Measurements from ENCODE around the gene NCLN. TPM values are rescaled to one million over a fixed set of nuclear protein-coding genes. Genes with fewer than 3 reads are reported as not detected.
"Not testable (repeated sequence)": the region's sequence is repeated elsewhere in the genome, so short reads cannot be mapped to it uniquely, and the experiment has no call there.

NCLN gene
- polyA plus RNA-seq, 12 donors: 17.7 to 44.3 (median 24.3) TPM; not detected in 1

DNA sequence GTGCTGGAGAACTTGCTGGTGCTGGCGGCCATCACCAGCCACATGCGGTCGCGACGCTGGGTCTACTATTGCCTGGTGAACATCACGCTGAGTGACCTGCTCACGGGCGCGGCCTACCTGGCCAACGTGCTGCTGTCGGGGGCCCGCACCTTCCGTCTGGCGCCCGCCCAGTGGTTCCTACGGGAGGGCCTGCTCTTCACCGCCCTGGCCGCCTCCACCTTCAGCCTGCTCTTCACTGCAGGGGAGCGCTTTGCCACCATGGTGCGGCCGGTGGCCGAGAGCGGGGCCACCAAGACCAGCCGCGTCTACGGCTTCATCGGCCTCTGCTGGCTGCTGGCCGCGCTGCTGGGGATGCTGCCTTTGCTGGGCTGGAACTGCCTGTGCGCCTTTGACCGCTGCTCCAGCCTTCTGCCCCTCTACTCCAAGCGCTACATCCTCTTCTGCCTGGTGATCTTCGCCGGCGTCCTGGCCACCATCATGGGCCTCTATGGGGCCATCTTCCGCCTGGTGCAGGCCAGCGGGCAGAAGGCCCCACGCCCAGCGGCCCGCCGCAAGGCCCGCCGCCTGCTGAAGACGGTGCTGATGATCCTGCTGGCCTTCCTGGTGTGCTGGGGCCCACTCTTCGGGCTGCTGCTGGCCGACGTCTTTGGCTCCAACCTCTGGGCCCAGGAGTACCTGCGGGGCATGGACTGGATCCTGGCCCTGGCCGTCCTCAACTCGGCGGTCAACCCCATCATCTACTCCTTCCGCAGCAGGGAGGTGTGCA lies 6.6 kb upstream of the NCLN start:
- no peak for DNase-seq

DNA sequence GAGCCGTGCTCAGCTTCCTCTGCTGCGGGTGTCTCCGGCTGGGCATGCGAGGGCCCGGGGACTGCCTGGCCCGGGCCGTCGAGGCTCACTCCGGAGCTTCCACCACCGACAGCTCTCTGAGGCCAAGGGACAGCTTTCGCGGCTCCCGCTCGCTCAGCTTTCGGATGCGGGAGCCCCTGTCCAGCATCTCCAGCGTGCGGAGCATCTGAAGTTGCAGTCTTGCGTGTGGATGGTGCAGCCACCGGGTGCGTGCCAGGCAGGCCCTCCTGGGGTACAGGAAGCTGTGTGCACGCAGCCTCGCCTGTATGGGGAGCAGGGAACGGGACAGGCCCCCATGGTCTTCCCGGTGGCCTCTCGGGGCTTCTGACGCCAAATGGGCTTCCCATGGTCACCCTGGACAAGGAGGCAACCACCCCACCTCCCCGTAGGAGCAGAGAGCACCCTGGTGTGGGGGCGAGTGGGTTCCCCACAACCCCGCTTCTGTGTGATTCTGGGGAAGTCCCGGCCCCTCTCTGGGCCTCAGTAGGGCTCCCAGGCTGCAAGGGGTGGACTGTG lies 5.9 kb upstream of the NCLN start:
- DNase-seq: no peak

DNA sequence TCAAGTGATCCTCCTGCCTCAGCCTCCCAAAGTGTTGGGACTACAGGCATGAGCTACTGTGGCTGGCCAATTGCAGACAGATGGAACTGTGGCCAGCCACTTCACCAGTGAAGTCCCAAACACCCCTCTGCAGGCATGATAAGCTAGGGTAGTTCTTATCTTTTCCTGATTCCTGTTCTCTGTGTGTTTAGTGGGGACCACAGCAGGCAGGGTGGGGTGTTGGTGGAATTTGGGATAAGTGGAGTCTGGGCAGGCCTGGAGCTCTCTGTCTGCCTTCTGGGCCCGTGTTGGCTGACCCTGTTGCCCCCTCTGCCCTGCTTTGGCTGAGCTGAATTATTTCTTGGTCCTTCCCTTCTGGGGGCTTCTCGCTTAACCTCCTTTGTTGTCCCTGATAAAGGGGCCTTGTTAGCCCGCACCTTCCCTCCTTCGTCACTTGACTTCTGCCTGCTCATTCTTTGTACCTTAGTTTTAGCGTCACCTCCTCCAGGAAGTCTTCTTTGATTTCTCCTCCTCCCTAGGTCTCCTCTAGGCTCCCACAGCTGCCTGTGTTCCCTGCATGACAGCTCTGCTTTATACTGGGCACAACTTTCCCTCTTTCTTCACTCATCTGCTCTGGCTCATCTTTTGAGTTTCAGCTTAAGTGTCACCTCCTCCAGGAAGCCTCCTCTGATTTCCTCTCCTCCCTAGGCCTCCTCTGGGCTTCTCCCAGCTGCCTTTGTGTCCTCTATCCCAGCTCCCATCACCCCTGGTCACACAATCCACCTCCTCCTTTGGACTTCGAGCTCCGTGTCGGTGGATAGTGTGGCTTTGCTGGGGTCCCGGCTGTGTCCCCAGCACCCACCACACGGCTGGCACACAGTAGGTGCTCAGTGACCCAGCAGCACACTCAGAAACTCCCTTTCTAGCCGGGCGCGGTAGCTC lies 1.7 kb upstream of the NCLN start:
- no peak for DNase-seq

DNA sequence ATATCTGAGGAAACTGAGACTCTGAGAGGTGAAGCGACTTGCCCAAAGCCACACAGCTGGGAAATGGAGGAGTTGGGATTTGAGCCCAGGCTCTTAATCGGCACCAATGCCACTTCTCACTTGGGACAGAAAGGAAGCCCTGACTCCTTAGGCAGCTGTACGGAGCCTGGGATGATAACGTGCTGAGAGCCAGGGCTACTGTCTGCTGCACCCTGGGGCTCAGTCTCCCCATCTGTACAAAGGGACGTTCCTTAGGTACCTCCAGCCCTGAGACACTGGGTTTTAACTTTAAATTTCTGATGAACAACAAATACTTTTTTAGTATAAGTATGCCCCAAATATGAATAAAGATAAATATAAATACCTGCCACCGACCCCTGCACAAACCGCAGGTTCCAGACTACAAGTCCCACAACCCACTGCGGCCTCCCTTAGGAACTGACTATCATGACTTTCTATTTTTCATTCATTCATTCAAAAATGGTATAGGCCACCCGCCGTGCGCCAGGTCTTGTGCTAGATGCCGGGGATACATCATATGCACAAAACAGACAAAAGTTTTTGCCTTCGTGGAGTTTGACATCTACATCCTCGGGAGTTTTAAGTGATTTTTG lies 776 bp upstream of the NCLN start:
- DNase-seq: no peak

DNA sequence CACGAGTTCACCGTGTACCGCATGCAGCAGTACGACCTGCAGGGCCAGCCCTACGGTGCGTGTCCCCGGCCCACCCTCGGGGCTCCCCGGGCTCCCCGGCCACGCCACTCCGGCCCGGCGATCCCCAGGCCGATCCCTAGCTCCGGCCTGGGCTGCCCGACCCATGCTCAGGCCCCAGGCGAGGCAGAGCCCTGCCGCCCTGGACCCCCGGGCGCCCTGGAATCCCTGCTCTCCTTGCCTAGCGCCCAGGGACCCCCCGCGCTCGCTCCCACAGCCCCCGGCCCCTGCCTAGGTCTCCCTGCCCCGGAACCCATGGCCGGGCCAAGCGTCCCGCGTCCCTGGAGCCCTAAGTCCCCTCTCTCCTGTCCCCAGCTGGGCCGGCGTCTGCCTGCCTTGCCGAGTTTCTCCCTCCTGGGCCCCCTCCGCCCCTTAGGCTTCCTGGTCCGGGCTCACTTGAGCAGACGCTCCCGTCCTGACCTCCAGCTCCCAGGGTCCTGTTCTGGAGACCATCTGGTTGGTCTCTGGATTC lies 494 bp downstream of the NCLN start:
- DNase-seq: no peak

DNA sequence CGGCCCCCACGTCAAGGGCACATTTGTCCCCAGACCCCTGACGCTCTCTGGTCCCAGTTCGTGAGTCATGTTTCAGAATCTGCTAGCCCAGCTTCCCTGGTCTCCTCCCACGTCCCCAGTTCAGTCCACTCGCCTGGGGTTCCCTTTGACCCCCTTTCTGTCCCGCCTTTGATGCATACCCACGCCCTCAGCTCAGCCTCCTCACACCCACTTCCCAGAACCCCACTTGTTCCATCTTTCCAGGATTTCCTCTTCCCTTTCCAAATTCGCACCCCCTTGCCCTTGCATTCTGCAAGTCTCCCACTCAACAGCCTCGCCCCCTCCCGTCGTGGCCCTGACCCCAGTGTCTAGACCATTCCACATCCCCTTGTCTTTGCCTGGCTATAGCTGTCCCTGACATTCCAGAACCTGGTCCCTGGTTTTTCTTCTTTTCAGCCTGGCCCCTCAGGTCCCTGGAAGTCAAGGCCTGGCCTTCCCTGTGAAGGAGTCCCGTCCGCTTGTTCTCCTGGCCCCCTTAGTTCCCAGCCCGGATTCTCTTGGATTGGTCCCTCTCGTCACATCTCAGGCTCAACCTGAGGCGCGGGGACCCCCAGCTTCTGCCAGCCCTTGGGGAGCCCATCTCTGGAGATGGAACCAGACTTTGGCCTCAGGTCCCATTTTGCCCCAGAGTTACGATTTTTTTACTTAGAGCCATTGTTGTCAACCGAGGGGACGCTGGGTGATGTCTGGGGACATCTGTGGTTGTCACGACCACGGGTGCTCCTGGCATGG lies 1.3 kb downstream of the NCLN start:
- DNase-seq: no peak

DNA sequence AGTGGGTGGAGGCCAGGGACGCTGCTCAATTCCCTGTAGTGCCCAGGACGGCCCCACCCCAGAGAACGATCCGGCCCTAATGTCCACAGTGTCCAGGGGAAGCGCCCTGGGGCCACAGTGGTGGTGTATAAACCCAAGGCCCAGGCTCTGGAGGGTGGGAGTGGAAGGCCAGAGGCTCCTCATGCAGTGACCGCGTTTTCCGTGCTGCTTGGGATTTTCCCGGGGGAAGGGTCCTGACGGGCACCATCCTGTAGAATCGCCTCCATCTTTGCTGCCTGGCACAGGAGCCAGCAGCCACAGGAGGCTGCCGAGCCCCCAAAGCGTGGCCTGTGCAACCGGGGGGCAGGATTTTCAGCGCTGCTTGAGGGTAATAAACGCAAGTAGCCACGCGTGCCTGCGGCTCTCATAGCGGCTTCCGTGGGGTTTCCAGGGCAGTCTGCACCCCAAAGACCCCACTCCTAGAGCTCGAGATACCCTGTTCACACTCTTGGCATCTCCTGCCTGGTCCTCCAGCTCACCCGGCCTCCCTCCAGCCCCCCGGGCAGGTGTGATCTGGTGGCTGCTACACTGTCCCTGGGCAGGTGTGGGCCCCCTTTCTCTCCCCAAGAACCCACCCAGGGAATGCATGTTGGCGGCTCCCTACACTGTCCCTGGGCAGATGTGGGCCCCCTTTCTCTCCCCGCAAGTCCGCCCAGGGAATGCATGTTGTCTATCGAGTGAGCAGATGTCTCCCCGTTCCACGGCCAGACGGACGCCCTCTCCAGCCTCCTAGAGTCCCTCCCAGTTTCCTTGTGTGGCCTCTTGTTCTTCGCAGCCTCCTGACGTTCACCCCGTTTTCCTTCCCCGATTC lies 2.2 kb downstream of the NCLN start:
- DNase-seq: no peak

DNA sequence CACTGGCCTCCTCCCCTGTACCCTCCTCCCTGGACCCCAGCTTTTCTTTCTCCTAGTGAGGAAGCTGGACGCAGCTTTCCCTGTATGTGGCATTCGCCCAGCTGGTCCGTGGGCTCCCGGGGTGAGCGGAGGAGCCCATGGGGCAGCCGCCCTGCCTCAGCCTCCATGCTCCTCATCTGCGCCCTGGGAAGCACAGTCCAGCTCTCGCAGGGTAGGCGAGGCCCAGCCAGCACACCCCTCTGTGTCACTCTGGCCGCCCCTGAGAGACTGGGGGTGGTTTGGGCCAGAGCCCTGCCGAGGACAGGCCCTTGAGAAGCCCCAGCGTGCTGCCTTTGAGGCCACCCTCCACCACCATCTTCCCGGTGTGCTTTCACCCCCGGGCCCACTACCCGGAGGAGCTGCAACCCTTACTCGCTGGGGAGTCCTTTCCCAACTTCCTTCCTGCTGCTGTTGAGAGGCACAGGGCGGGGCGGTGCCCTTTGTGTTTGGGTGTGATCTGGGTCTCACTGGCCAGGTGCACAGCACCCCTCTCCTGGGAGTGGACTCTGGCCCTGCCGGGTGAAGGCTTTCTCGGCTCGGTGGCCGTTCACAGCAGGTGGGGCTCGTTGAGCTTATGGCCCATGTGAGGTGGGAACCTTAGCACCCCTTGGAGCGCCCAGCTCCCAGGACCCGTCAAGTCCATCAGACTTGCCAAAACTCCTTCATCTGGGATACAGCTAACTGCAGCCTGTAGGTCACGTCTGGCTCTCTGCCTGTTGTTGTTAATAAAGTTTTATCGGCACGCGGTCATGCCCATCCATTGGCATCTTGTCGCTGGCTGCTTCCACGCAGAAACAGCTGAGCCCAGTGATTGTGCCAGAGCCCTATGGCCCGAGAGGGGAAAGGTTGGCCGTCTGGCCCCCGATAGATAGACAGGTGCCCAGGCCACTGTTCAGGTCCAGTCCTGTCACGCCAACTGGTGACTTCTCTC lies 3.2 kb downstream of the NCLN start:
- no peak for DNase-seq

DNA sequence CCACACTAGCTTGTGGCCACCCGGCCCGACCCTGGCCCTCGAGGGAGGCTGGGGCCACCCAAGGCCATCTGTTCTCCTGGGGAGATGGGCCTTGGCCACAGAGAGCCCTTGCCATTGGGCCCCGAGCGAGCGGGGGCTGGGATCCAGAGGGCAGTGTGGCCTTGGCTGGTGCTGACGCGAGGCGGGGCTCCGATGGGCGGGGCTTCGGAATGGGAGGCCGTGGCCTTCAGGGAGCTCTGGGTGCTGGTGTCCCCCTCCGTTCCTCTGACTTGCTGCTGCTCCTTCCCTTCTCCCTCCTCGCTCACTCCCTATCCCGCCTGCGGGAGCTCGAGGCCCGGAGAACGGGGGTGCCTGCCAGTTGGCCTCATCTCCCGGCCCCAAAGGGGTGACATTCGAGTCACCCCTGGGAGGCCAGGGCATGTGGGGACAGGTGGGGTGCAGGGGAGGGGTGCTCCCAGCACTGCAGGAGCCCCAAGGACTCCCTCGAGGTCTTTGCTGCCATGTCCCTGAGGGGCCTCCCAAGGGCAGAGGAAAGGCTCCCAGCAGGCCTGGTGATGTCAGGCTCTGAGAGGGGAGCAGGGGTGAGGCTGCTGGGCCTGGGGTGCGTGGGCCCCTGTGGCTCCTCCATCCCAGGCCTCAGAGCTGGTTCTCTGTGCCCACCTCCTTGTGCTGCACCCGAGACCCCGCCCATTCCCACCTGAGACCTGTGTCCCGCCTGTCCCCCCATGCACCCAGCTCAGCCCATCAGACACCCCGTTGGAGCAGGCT lies 4.2 kb downstream of the NCLN start:
- DNase-seq: no peak

DNA sequence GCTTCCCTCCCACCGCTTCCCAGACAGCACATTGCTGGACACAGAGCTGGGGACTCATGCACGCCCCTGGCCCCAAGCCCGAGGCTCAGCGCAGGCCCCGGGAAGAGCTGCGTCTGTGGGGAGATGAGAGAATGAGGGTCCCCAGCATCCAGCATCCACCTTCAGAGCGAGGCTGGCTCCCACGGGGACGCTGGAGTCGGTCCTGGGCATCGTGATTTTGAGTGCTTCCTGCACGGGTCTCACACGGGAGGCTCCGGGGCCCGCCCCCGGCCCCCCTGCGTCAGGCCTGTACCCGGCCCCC lies 4.7 kb downstream of the NCLN start:
- no peak for DNase-seq

DNA sequence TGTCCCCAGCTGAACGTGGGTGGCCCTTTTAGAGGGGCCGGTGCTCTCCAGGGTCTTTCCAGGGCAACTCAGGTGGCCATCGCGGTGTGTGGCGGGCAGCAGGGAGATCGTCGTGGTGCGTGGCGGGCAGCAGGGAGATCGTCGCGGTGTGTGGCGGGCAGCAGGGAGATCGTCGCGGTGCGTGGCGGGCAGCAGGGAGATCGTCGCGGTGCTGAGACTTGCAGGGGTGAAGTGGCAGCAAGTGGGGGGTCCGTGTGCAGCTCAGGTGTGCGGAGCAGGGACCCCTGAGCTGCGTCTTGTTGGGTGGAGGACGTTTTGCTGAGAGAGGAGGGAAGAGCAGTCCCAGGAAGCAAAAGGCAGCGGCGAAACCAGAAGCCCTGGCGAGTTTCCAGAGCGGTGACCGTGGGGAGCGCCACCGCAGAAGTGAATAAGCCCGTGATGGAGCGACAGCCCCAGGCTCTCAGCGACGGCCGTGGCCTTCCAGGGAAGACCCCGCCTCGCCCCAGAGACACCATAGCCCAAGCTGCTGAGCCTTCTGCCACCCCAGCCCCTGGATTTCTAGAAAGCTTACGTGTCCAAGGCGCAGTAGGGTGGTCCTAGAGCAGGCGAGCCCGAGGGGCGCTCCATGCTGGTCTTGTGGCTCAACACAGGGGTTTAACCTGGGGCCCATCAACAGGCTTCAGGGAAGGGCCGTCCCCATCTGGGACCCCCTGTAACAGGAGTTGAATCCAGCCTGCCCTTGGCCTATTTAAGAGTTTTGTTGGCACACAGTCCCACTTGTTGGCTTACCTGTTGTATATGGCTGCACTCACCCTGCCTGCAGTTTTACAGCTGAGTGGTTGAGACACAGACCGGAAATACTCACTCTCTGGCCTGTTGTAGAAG lies 5.4 kb downstream of the NCLN start:
- no peak for DNase-seq

DNA sequence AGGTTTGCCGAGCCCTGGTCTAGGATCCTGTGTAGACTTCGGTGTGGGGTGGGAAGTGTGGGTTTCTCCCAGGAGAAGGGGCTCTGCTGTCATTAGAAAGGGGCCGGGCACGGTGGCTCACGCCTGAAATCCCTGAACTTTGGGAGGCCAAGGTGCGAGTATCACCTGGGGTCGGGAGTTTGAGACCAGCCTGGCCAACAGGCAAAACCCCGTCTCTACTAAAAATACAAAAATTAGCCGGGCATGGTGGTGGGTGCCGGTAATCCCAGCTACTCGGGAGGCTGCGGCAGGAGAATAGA lies 6.0 kb downstream of the NCLN start:
- DNase-seq: not testable (repeated sequence)

DNA sequence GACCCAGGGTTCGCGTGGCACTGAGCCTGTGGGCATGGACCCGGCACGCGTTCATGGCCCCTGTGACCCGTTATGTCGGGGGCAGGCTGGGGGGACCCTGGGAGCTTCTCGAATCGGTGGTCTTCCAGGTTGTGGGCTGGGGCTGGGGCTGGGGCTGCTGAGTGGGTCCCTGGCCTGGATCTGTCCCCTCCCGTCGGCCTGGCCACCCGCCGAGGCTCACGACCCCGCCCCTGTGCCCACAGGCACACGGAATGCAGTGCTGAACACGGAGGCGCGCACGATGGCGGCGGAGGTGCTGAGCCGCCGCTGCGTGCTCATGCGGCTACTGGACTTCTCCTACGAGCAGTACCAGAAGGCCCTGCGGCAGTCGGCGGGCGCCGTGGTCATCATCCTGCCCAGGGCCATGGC lies 6.5 kb downstream of the NCLN start:
- DNase-seq: no peak

DNA sequence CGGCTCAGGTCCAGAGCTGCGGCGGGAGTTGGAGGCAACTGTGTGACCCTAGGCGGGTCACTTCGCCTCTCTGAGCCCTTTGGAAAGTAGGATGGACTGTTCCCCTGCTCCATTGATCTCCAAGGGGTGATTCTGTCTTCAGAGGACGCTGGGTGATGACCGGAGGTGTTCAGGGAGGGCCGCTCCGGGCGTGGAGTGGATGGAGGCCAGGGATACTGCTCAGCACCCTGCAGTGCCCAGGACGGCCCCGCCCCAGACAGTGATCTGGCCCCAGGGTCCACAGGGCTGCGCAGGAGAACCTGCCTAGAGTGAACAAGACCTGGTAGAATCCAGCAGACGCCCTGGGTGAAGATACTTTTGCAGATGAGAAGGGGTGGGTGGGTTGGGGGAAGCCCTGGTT lies 7.0 kb downstream of the NCLN start:
- no peak for DNase-seq

DNA sequence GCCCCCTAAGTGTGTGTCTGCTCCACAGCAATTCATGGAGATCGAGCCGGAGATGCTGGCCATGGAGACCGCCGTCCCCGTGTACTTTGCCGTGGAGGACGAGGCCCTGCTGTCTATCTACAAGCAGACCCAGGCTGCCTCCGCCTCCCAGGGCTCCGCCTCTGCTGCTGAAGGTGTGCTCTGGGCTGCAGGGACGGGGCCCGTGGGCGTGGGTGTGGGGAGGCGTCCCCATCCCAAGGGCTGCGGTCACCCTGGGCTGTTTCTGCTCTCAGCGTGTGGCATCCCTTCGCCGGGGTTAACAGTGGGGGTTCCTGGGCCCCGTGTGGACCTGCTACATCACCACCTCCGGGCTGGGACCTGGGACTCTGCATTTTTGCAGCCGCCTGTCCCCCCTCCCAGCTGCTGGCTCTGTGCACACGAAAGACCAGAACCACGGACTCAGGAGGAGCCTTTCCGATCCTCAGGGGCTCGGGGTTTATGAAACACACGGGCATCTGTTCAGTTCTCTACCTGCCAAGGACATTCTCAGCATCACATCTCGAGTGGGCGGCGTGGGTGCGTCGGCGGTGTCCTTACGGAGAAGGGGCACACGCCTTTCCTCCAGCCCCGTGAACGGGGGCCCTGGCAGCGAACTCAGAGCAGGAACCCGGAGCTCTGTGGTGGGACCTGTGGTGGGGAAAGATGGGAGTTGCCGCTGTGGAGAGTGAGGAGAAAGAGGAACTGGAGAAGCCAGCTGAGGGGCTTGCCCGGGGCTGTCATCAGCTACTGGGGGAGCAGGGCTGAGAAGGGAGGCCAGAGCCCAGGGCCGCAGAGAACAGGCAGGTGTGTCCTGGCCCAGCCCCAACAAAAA lies 7.8 kb downstream of the NCLN start:
- DNase-seq: no peak

Measured in muscle of arm (tissue), 12 donors.